ENCODE data around the gene STEAP3.

The STEAP3 gene

DNA sequence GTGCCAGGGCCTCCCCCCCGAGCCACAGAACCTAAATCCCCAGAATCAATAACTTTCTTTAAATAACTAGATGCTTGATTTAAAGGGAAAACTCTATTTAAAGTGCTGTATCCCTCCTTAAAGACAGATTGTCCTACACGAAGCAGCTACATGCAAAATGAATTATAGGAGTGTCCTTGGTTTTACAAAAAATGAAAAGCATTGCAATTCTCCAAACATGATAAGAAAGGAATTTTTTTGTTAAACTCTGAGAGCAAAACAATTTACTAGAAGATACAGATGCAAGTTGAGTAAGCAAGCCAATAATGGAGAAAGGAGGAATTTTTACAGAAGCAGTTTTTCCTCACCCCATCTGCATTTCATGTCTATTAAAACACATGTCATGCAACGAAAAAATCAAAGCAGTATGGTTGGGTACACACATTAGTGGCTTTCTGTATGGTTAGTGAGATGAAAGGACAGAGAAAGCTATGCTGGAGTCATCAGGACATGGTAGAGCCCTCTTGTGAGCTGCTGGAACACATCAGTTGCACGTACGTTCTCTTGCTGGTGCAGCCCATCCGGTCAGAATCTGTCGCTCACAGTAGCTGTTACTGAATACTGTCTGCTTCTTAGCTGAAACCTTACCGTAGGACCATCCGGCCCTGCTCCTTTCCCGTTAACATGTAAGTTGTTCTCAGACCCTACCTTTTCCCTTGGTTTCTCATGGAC lies 25.9 kb upstream of the STEAP3 start:
- no peak for DNase-seq (ENCODE audit: low read depth in 3 of 3)

DNA sequence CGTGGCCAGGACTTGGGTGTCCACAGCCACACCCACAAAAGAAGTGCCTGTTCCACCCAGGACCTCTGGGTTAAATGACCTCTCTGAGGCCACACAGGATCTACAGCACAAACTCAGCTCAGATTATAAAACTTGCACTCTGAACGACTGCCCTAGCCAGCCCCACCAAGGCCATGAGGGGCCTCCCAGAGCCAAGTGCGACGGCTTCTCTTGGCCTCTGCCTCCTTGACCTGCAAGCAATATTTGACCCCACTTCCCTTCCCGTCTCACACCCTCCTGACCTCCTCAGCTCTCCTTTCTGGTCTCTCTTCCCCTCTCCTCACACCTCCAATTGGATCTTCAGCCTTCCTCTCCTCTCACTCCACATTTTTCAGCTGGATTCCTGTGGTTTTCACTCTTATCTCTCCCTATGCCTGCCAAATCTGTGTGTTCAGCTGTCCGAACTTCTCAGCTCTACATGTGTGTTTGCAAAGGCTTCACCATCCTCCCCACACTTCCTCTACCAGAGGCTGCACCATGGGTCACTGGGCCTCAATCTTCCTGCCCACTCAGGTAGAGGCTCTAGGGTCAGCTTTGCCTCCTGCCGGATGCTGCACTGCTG lies 25.3 kb upstream of the STEAP3 start:
- DNase-seq (ENCODE audit: low read depth in 3 of 3) = no peak

DNA sequence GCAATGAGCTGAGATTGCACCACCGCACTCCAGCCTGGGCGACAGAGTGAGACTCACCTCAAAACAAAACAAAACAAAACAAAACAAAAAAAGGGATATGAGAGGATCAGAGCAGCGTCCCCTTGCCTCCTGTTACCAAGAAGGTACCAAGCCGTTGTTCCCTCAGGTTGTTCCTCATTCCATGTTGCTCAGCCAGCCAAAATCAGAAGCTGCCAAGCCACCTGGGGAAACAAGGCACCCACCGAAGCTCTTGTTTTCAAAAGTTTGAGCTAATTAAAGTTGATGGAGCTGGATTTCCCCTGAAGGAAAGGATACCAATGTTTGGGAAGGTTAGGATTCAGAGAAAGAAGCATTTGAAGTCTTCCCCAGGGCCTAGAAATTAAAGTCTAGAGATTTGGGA lies 21.8 kb upstream of the STEAP3 start:
- DNase-seq (ENCODE audit: low read depth in 3 of 3) = no peak

DNA sequence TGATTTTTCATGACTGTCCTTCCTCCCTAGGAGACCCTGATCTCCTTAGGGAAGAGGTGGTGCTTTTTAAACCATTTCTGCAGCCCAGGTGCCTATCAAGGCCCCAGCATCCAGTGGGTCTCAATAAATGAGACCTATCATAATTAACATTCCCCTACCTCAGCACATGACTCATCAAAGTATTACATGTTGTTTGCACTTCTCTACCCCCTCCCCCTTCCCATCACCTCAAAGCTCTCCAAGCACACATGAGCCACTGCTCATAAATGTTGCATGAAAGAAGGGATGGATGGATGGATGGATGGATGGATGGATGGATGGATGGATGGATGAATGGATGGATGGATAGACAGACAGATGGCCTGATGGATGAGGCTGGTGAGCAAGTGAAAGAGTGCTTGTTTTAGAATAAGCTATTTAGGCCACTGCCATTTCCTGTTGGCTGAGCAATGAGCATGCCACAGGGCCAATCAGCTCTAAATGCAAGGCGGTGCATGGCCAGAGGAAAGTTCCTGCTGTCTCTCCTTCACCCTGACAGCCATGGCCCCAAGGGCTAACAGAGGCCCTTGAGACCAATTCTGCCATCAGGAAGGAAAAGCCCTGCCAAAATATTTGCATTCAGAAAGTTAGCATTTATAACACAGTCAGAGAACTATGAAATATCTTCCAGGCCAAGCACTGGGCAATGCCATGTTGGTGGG lies 20.9 kb upstream of the STEAP3 start:
- no peak for DNase-seq (ENCODE audit: low read depth in 3 of 3)

DNA sequence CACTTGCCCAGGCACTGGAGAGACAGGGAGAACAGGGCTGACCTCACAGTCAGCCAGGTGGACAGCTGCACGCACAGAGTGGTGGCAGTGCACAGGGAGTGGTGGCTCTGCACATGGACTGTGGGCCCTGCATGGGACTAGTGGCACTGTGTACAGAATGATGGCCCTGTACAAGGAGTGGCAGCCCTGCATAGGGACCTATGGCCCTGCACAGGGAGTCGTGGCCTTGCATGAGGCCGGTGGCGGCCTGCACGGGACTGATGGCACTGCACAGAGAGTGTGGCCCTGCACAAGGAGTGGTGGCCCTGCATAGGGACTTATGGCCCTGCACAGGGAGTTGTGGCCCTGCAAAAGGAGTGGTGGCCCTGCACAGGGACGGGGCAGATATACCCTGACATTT lies 19.1 kb upstream of the STEAP3 start:
- no peak for DNase-seq (ENCODE audit: low read depth in 3 of 3)

DNA sequence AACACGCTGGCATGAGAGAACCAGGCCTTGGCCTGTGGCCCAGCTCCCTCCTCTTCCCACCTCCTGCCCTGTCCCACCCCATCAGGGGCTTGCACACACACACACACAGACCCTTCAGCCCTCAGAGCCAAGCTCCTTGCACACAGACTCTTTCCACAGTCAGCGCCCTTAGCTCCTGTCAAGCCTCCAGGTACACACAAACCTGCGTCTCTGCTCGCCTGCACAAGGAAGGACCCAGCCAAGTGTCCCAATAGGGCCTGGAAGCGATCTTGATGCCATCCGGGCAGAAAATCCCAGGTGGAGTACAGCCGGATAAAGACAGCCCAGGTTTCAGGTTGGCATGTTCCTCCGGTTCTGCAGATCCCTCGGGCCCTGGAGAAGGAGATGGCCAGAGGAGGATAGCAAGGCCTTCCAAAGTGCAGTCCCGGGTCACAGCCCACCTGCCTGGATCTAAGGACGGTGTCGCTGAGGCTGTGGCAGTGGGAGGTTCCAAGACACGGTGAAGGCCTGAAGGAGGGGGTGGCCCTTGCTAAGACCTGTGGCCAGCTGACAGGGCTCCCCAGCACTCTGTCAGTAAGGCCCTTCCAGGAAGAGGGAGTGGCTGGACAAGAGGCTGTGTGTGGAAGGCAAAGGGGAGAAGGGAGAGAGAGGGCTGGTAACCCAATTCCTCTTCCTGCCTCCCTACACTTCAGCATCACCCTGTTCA lies 18.5 kb upstream of the STEAP3 start:
- no peak for DNase-seq (ENCODE audit: low read depth in 3 of 3)

DNA sequence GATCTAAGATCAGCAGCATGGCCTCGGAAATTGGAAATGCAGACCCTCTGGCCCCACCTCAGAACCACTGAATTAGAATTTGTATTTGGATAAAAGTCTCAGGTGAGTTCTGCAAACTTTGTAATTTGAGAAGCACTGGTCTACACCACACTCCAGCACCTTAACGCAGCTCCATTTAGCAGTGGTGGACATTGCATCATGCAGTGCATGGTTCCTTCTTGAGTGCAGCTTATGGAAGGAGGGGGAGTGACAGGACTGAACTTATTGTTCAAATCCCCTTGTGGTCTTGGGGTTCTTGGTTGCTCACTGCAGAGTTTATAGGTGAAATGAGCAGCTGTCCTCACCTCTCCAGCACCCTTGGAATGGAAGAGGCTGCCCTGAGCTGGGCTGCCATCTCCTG lies 17.4 kb upstream of the STEAP3 start:
- no peak for DNase-seq (ENCODE audit: low read depth in 3 of 3)

DNA sequence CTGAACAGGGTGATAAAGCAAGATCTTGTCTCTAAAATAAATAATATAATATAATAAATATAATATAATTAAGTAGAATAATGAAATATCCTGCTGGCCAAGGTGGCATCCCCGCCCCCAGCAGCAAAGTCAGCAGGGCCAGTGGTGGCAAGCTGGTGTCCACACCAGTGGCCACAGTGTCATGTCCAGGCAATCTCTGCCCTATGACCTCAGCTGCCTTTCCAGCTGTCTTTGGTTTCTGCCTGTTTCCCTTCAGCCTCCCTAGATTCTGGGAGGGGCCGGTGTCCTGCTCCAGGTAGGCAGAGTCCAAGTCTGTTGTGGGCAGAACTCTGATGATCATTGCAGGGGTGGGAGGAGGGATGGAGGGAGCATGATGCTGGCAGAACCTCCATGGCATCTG lies 16.2 kb upstream of the STEAP3 start:
- DNase-seq (ENCODE audit: low read depth in 3 of 3) = no peak

DNA sequence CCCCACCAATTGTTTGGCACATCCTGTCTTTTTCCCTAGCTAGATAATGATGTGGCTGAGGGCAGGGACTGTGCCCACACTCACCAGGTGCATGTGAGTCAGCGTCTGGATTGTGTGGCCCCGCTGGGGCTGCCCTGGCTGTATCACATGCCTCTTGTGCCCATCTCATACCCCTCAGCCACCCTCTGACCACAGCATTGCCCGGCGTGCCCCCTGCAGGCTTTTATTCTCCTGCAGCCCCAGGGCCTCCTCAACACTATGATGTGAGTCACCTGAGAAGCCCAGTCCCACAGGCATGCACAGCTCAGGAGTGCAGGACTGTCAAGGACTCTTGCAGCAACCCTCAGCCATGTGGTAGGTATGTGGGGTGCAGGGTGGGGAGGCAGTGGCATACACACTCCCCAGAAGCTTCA lies 14.8 kb upstream of the STEAP3 start:
- DNase-seq (ENCODE audit: low read depth in 3 of 3) = no peak

DNA sequence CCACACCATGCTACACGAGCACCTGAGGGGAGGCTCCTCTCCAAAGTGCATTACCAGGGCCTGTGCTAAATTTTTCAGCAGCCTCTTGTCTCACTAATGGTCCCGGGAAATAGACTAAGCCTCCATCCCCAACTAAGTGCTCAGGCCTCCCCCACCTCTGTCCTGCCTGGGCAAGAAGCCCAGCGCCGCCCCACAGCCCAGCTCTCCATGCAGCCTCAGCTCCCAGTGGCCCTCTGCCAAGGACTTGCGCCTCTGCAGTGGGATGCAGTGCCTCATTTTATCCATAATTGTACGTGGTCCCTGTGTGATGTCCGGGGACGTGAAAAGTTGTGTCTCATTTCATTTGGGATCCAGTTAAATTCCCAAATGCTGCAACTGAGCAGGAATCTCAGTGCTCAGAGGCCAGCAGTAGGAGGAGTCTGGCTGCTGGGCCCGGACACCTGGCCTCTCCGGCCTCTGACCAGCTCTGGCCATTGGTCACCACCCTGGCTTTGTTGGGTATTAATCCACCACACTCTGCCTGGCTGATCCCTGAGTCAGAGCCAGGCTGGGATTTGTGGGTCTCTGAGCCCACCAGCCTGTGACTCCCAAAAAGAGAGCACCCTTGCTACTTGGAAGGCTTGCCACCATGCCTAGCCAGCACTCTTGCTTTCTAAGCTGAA lies 11.4 kb upstream of the STEAP3 start:
- no peak for DNase-seq (ENCODE audit: low read depth in 3 of 3)

DNA sequence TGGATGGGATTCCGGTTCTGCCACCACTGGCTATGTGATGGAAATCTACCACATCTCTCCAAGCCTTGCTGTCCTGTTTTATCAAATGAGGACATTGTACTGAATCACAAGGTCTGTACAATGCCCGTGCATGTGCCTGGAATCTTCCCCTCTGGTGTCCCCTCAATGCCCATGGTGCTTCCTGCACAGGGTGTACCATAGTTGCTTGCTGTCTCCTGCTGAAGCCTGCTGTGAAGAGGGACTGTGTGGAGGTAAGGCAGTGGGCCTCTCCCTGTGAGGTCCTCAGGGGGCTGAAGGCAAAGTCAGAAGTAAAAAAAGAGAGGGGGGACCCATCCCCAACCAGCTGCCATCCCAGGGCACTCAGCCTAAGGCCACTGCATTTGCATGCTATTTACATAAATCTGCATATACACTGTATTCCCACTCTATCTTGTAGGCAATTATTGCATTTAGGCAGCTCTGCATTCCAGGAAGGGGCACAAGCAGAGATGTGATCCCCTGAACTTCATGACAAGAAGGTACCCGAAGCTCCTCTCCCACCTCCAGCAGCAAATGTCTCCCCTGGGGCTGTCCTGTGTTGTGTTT lies 9.1 kb upstream of the STEAP3 start:
- DNase-seq (ENCODE audit: low read depth in 3 of 3) = no peak

DNA sequence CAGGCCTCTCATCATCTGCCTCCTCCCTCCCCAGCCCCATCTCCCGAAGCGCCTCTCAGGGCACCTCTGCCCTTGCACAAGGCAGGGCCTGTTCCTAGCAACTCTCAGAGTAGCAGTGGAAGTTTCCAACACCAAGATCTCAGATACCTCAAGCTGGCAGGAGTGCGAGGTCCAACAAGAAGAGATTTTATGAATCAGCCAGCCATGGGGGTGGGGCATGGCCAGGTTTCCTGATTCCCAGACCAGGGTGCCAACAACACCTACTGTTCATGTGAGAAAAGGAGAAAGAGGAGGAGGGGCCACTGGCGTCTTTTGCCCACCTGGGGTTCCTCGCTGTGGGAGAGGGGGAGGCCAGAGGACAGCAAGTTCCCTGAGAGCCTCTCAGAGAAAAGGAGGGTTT lies 6.6 kb upstream of the STEAP3 start:
- DNase-seq (ENCODE audit: low read depth in 3 of 3) = no peak

DNA sequence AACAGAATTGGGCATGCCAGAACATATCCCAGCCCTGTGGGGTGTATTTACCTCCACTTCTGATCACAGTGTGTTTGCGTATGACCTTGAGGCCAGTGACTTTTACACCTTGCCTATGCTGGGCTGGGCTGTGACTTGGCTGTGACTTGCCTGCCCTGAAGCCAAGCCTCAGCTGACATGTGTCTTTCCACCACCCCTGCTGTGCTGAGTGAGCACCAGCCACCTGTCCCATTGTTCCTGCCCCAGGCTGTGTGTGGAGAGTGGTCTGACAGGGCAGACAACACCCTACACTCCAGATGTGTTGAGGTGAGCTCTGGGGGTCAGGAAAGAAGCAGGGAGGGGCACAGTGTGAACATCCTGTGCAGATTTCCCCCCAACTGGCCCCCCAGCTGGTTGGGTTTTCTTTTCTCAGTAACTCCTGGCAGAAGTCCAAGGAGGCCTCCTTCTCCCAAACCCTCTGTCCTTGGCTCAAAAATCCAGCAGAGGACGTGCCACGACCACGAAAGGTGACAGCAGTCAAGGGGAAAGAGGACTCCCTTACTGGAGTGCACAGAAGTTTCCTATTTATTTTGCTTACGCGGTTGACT lies 5.1 kb upstream of the STEAP3 start:
- no peak for DNase-seq (ENCODE audit: low read depth in 3 of 3)

DNA sequence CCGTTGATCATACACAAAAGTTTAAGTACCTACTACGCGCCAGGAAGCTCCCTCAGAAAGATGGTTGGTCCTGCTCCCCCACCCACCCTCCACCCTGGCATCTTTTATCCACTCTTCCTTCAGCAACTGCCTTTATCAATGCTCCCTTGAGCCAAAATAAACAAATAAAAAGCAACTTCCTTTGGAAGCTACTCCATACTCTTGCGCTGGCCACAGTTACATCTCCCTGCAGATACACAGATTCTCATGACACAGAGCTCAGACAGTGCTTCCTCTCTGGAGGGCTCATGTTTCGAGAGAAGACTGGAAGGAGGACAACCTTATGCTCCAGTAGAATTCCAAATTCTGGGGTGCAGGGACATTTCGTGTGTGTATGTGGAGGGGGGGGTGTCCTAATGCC lies 3.8 kb upstream of the STEAP3 start:
- no peak for DNase-seq (ENCODE audit: low read depth in 3 of 3)

DNA sequence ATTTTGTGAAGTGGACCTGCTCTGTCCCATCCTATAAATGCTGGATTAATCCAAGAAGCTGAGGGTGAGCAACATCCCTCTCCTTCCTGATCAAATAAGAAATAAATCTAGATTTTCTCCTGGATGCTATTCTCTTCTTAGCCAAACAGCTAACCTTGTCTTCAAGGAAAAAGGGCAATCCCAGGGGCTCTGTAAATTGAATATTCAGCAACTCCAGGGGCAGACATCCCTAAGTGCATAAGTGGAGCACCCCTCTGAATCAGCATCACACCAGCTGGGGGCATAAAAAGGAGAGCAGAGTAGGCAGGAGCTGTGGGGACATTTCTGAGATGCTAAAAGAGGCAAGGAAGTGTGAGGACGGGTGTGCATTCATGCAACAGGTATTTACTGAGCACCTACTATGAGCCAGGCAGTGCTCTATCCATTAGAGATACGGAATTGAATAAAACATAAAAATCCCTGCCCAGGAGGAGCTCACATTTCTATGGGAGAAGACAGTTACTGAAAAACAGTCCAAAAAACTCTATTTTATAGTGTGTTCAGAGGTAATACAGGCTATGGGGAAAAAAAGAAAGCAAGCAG lies 2.8 kb upstream of the STEAP3 start:
- no peak for DNase-seq (ENCODE audit: low read depth in 3 of 3)

DNA sequence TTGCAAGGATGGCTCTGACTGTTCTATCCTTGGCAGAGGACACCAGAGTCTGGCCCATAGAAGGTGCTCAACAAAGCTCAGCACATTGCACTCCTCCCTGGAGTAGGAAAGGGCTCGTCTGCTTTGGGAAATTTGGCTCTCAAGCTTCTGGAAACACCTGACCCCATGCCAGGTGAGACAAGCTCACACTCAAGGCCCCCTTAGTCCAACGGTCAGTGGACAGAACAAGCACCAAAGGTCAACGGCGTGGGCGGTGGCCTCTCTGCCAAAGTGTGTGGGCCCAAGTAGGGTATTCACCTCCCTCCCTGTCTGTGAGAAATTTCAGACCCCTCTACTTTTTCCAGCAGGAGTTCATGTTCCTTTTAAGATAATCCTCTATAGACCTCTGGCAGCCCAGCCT lies 2.0 kb upstream of the STEAP3 start:
- no peak for DNase-seq (ENCODE audit: low read depth in 3 of 3)

DNA sequence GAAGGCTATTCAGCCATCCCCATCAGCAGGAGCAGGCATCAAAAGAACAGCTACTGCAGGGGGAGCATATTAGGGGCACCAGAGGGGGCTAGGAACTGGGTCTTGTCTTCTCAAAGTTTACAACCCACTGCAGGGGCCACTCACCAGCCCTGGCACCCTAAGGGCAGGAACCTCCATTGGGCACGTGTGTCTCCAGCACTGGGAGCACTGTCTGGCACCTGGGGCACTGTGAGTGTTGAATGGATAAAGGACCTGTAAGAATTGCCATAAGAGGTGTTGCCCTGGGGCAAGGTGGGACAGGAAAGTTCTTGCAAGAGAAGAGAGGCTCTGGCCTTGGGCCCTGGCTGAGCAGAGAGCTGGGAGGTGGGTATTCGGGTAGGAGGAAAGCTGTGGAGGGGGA lies 1.4 kb upstream of the STEAP3 start:
- no peak for DNase-seq (ENCODE audit: low read depth in 3 of 3)

DNA sequence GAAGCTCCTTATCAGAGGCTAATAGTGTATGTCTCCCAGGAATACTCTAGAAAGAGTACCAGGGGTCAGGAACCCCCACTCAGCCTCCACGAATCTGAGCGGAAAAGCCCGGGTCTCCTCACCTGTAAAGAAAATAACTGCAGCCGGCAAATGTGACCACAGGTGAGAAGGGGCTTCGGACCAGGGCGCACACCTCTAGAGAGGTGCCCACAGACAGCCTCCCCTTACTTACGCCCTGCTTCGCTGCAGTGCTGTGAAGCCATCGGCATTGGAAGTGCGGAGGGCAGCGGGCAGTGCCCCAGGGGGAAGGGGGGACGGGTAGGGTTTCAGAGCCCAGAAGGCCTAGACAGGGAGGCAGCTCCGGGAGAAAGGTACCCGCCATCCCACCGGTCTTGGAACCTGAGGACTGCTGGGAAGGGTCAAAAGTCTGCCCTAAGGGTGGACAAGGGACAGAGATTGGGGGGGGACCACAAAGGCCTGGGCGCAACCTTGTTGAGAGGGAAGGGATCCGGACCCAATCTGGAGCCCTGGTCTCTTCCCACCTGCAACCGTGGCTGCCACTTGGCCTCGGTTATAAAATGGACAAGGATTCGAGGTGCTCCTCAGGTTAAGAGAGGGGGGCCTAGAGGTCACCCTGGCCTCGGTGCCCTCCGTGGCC lies 642 bp upstream of the STEAP3 start:
- DNase-seq (ENCODE audit: low read depth in 3 of 3) = no peak

DNA sequence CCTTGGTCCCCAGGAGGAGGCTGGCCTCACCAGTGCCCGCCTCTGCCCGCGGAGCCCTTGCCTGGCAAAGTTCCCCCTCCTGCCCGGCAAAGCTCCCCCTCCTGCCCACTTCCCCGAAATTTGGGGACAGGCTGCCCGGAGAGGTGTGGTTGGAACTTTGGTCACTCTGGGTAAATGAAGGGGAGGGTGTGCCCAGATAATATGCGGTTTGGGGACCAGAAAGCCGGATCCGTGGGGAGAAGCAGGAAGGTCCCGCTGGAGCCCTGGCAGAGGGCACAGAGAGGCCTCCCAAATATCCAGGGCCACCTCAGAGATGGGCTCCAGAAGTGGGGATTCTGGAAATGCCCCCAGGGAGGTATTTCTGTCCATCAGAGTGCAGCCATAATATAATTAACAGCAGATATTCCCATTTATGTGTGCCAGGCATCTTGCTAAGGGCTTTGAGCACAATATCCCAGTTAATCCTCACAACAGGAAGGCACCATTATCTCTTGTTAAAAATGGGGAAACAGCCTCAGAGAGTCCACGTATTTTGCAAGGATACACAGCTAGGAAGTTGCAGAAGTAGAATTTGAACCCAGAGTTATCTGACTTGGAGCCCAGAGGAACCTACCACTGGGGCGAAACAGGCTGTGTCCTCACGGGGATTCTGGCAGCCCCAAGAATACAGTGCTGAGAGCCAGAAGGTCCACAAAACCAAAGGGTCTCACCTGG lies 914 bp downstream of the STEAP3 start:
- no peak for DNase-seq (ENCODE audit: low read depth in 3 of 3)
